ENCODE data around the gene SIX2. TPM values are rescaled to one million over a fixed set of nuclear protein-coding genes. Genes with fewer than 3 reads are reported as not detected.

SIX2 gene
- total RNA-seq, 1 donor from 2014 or later = 0.05 TPM

GRCh38 chr2:45001869-45002385 lies 7.3 kb downstream of the SIX2 start:
- DNase-seq (ENCODE audit: low read depth) = no peak

- no peak for DNase-seq (ENCODE audit: low read depth)
Measured at GRCh38 chr2:45000921-45001868, 8.1 kb downstream of the SIX2 start.

- no peak for DNase-seq (ENCODE audit: low read depth)
Measured at GRCh38 chr2:45000341-45000901, 8.8 kb downstream of the SIX2 start.

- no peak for DNase-seq (ENCODE audit: low read depth)
Measured at GRCh38 chr2:44999540-44999939, 9.7 kb downstream of the SIX2 start.

- no peak for DNase-seq (ENCODE audit: low read depth)
Measured at GRCh38 chr2:44997963-44998362, 11.3 kb downstream of the SIX2 start.

GRCh38 chr2:44996356-44996755 lies 12.9 kb downstream of the SIX2 start:
- no peak for DNase-seq (ENCODE audit: low read depth)

- DNase-seq (ENCODE audit: low read depth) = no peak
Measured at GRCh38 chr2:44994377-44994776, 14.9 kb downstream of the SIX2 start.

- DNase-seq (ENCODE audit: low read depth) = no peak
Measured at GRCh38 chr2:44989176-44989575, 20.1 kb downstream of the SIX2 start.

GRCh38 chr2:44983836-44984604 lies 25.2 kb downstream of the SIX2 start:
- no peak for DNase-seq (ENCODE audit: low read depth)

GRCh38 chr2:44981714-44982108 lies 27.5 kb downstream of the SIX2 start:
- peak; percentile 38 for DNase-seq (ENCODE audit: low read depth)

GRCh38 chr2:44980751-44981713 lies 28.2 kb downstream of the SIX2 start:
- peak; percentile 21 for DNase-seq (ENCODE audit: low read depth)

GRCh38 chr2:44979581-44979980 lies 29.7 kb downstream of the SIX2 start:
- no peak for DNase-seq (ENCODE audit: low read depth)

GRCh38 chr2:44975571-44976450 lies 33.4 kb downstream of the SIX2 start:
- DNase-seq (ENCODE audit: low read depth) = no peak

GRCh38 chr2:44974064-44974715 lies 35.1 kb downstream of the SIX2 start:
- peak; percentile 44 for DNase-seq (ENCODE audit: low read depth)

- no peak for DNase-seq (ENCODE audit: low read depth)
Measured at GRCh38 chr2:44972771-44973535, 36.3 kb downstream of the SIX2 start.

- no peak for DNase-seq (ENCODE audit: low read depth)
Measured at GRCh38 chr2:44970846-44971450, 38.3 kb downstream of the SIX2 start.

- no peak for DNase-seq (ENCODE audit: low read depth)
Measured at GRCh38 chr2:44969936-44970335, 39.3 kb downstream of the SIX2 start.

GRCh38 chr2:44967727-44968432 lies 41.4 kb downstream of the SIX2 start:
- DNase-seq (ENCODE audit: low read depth) = no peak
